GM21737 (cell line): ENCODE measurements around the gene TDRD9.

Experiments
- ATAC-seq: cut with Tn5 transposase; IDR thresholded peaks from one replicate; pipeline ENCODE4 v1.9.1; 2021; ENCODE audit warnings: mild to moderate bottlenecking, moderate library complexity; ENCODE audit not compliant: unreplicated experiment

TDRD9 gene

GRCh38 chr14:104100171-104101085 is 172.2 kb downstream of the TDRD9 start:
- ATAC-seq: no peak

GRCh38 chr14:104101086-104101621 is 172.9 kb downstream of the TDRD9 start:
- ATAC-seq: no peak

GRCh38 chr14:104101651-104102281 is 173.5 kb downstream of the TDRD9 start:
- no peak for ATAC-seq
